AG04450 (cell line): ENCODE results near the gene DOK4. TPM values are rescaled to one million over a fixed set of nuclear protein-coding genes. Genes with fewer than 3 reads are reported as not detected.
"Not testable (repeated sequence)": the region's sequence is repeated elsewhere in the genome, so short reads cannot be mapped to it uniquely, and the experiment has no call there.

Source experiments
- CTCF ChIA-PET: fragments of 300-600, 350-600 bp; formaldehyde crosslinking; extraction: SDS; loops from one replicate; lab custom pipeline; 2022; ENCODE audit warnings: antibody characterized with exemption, inconsistent platforms; lab: Charles Lee
- POLR2A ChIA-PET: fragments of 350-600 bp; formaldehyde crosslinking; extraction: SDS; loops from one replicate; lab custom pipeline; 2021; ENCODE audit warnings: antibody characterized with exemption, inconsistent platforms; lab: Yijun Ruan, JAX
- DNase-seq: peaks from one replicate; pipeline ENCODE4 v3.0.0-alpha.2; 2011; ENCODE audit warnings: low read depth, low spot score
- H3K27ac ChIP-seq: one replicate; pipeline ENCODE4 v1.5.1; 2012; ENCODE audit warnings: low read depth, low read length, control low read depth
- H3K27me3 ChIP-seq: one replicate; pipeline ENCODE4 v1.6.0; 2012; ENCODE audit warnings: low read length; ENCODE audit not compliant: control insufficient read depth, insufficient read depth
- H3K4me3 ChIP-seq: 2 replicates; pipeline ENCODE4 v1.5.1; 2011; ENCODE audit warnings: mild to moderate bottlenecking, low read depth, low read length, control low read depth
- H3K9me3 ChIP-seq: 2 replicates; pipeline ENCODE4 v1.5.1; 2012; ENCODE audit warnings: low read length; ENCODE audit not compliant: control insufficient read depth, insufficient read depth
- CTCF ChIP-seq: IDR thresholded peaks from 2 replicates; pipeline ENCODE4 v1.5.1; 2011; ENCODE audit warnings: low read depth, low read length, control low read depth, inconsistent platforms
- polyA plus RNA-seq: library from polyadenylated mRNA; depleted of rRNA; stranded (reverse); fragments of >200 nt; gene quantifications from 2 replicates; pipeline ENCODE4 v1.2.3, GENCODE V29; 2011

DOK4 gene
- polyA plus RNA-seq, 1 experiment = 12.5 TPM

GRCh38 chr16:57447186-57447962, 38.9 kb downstream of the DOK4 start, which contains the start of the genes CIAPIN1 and COQ9:
TSS of gene CIAPIN1 (minus strand) at chr16:57447385. CDS start at chr16:57440928, 6,457 bp downstream.
TSS of gene COQ9 (plus strand) at chr16:57447479. CDS start at chr16:57447506, 27 bp downstream.
- TF ChIP-seq CTCF = no peak
- DNase-seq = peak; percentile 77
- Histone ChIP-seq H3K4me3 (peak within 1 kb of the TSS; percentile 92), H3K9me3 (no peaks in the 10 kb centered on the region; the same call in 1 of the 2 replicates), H3K27ac (peak within 1 kb of the TSS; percentile 65), H3K27me3 (no peaks in the 10 kb centered on the region)
- ChIA-PET POLR2A (interaction anchor here (1.0 to 2.2 kb wide), 8 partner anchors 10 to 288 kb away, joined by 3 to 15 read pairs (median 4); partner anchors contain the start of genes KATNB1, POLR2C, PSME3IP1 and RSPRY1), CTCF (interaction anchor here (0.7 to 1.3 kb wide), 5 partner anchors 15 to 126 kb away, joined by 3 to 13 read pairs (median 4); partner anchors contain the start of gene POLR2C)

- no peak for DNase-seq
- H3K9me3 ChIP-seq = no peaks in the 10 kb centered on the region; the same call in 1 of the 2 replicates
- ChIA-PET CTCF (interaction anchor here (1.2 to 1.3 kb wide), 4 partner anchors 16 to 74 kb away, joined by 4 to 13 read pairs (median 4); partner anchors contain the start of gene POLR2C), POLR2A (interaction anchor here (1.0 to 2.2 kb wide), 8 partner anchors 11 to 289 kb away, joined by 3 to 15 read pairs (median 4); partner anchors contain the start of genes KATNB1, POLR2C, PSME3IP1 and RSPRY1)
- peak overlapping the region; percentile 65 for H3K27ac ChIP-seq
- peak overlapping the region; percentile 92 for H3K4me3 ChIP-seq
- no peak for TF ChIP-seq CTCF
- no peaks in the 10 kb centered on the region for H3K27me3 ChIP-seq
Measured at GRCh38 chr16:57446531-57447185, 39.6 kb downstream of the DOK4 start.

DNA sequence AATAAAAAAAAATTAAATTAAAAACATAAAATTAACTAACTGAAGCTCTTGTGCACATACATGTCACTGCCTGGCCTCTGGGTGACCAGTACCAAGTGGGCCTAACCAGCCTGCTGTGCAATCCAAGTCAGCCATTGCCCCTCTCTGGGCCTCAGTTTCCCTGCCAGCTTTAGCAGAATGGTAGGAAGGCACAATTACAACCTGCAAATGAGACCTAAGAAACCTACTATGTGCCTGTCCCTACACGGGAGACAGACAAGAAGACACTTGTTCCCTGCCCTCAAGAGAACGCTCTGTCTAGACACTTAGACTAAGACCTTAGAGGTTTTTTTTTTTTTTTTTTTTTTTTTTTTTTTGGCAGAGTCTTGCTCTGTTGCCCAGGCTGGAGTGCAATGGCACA, 40.8 kb downstream of the DOK4 start:
- POLR2A ChIA-PET = no interaction called here
- no peak overlapping the region for H3K27ac ChIP-seq
- DNase-seq = no peak
- no peak overlapping the region for H3K4me3 ChIP-seq
- CTCF ChIA-PET = interaction anchor here (1.1 kb wide), 2 partner anchors 17 to 74 kb away, joined by 3 to 9 read pairs; partner anchors contain the start of gene POLR2C
- peaks cover 2% of the 10 kb centered on the region for H3K9me3 ChIP-seq
- no peak for TF ChIP-seq CTCF
- H3K27me3 ChIP-seq = no peaks in the 10 kb centered on the region

DNA sequence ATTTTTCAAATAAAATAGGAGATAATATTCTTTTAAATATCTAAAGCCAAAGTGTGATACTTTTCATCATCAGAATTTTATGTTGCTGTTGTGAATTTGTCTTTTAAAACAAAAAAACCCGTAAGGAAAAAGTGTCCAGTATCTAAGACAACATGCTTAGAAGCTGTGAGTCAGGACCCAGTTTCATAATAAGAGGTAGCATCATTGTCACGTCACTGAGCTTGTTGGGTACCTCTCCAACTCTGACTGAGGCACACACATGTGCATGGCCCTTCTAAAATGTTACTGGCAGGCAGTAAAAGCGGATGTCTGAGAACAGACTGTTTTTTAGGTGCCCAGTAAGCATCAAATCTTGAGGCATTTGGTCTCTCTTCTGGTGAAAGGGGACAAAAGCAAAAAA, 41.6 kb downstream of the DOK4 start:
- Histone ChIP-seq H3K27me3 (no peaks in the 10 kb centered on the region), H3K9me3 (peaks cover 7% of the 10 kb centered on the region), H3K27ac (no peak overlapping the region), H3K4me3 (no peak overlapping the region)
- ChIA-PET CTCF (interaction anchor here (0.9 to 1.3 kb wide), 4 partner anchors 17 to 28 kb away, joined by 3 to 9 read pairs (median 4); partner anchors contain the start of gene POLR2C), POLR2A (no interaction called here)
- no peak for TF ChIP-seq CTCF
- no peak for DNase-seq

- CTCF ChIA-PET = interaction anchor here (3.2 kb wide), 1 partner anchor 23 kb away, joined by 11 read pairs; no protein-coding TSS in a partner anchor
- H3K27me3 ChIP-seq, POLR2A ChIA-PET, H3K4me3 ChIP-seq, DNase-seq, H3K9me3 ChIP-seq, H3K27ac ChIP-seq: not testable (repeated sequence)
Measured at GRCh38 chr16:57440551-57440950, 45.7 kb downstream of the DOK4 start.

DNA sequence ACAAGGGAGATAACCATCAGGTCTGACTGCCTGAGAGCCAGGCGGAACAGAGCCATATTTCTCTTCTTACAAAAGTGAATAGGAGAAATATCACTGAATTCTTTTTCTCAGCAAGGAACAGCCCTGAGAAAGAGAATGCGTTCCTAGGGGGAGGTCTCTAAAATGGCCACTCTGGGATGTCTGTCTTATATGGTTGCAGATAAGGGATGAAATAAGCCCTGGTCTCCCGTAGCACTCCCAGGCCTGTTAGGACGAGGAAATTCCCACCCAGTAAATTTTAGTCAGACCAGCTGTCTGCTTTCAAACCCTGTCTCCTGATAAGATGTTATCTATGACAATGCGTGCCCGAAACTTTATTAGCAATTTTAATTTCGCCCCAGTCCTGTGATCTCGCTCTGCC, 46.3 kb downstream of the DOK4 start:
- H3K27ac ChIP-seq, H3K4me3 ChIP-seq, DNase-seq, H3K9me3 ChIP-seq, H3K27me3 ChIP-seq: not testable (repeated sequence)
- ChIA-PET CTCF (interaction anchor here (1.0 to 2.7 kb wide), 3 partner anchors 18 to 22 kb away, joined by 3 to 13 read pairs (median 7); partner anchors contain the start of gene POLR2C), POLR2A (interaction anchor here (0.6 kb wide), 1 partner anchor 16 kb away, joined by 6 read pairs; no protein-coding TSS in a partner anchor)
